ENCODE results near the gene ATR. TPM values are rescaled to one million over a fixed set of nuclear protein-coding genes. Genes with fewer than 3 reads are reported as not detected.

The ATR gene
- total RNA-seq, 1 experiment from 2014 or later = 15.6 TPM

- Histone ChIP-seq H3K4me1 (ENCODE audit: insufficient read depth, low read length) (peaks cover 21% of the 10 kb centered on the region), H3K36me3 (ENCODE audit: low read depth, low read length) (no peaks in the 10 kb centered on the region; the same call in 1 of the 2 replicates), H3K9me2 (replicated peaks; ENCODE audit: low read length) (no peaks in the 10 kb centered on the region), H3K27ac (ENCODE audit: low read length) (peak overlapping the region; percentile 79), H3K4me2 (ENCODE audit: low read length) (peak overlapping the region; percentile 66), H3K79me2 (ENCODE audit: low read length) (no peaks in the 10 kb centered on the region), H3K4me3 (ENCODE audit: low read length) (no peak overlapping the region), H3K9me3 (ENCODE audit: low read length) (no peaks in the 10 kb centered on the region), H3K9ac (ENCODE audit: low read length) (peak overlapping the region; percentile 6), H2AFZ (ENCODE audit: low read length) (no peak overlapping the region), H3K27me3 (ENCODE audit: low read length) (no peaks in the 10 kb centered on the region), H3F3A (ENCODE audit: low read length, unreplicated experiment) (no peaks in the 10 kb centered on the region), H4K20me1 (ENCODE audit: low read length) (no peaks in the 10 kb centered on the region)
- CTCF ChIA-PET = no interaction called here
- no TSS peak for BruUV-seq (replicated peaks)
- POLR2A ChIA-PET (ENCODE audit: unreplicated experiment) = no interaction called here
- TF ChIP-seq CTCF (conservative IDR thresholded peaks at IDR 0.05; ENCODE audit: low read depth, low read length) (no peak), EZH2phosphoT487 (IDR thresholded peaks at IDR 0.05; ENCODE audit: borderline replicate concordance, low read length) (no peak)
- DNase-seq (peak; percentile 17), ATAC-seq (no peak)
- intact Hi-C loops (cut with micrococcal nuclease) = loop anchor here (2.0 kb wide), 1 partner anchor 53 kb away; no protein-coding TSS in a partner anchor
Observed at GRCh38 chr3:142500211-142500610, 78.3 kb downstream of the ATR start.

GRCh38 chr3:142498397-142499180, 79.9 kb downstream of the ATR start:
- H3K36me3 ChIP-seq (ENCODE audit: low read depth, low read length) = no peaks in the 10 kb centered on the region; the same call in 1 of the 2 replicates
- H3K27ac ChIP-seq (ENCODE audit: low read length) = no peak overlapping the region
- TF ChIP-seq EZH2phosphoT487 (IDR thresholded peaks at IDR 0.05; ENCODE audit: borderline replicate concordance, low read length) (no peak), EZH2 (IDR thresholded peaks at IDR 0.05; ENCODE audit: low read length, unreplicated experiment) (no peak), CTCF (conservative IDR thresholded peaks at IDR 0.05; ENCODE audit: low read depth, low read length) (no peak)
- no peaks in the 10 kb centered on the region for H3K9me2 ChIP-seq (replicated peaks; ENCODE audit: low read length)
- no peak overlapping the region for H3K9ac ChIP-seq (ENCODE audit: low read length)
- H3K9me3 ChIP-seq (ENCODE audit: low read length) = no peaks in the 10 kb centered on the region
- no peaks in the 10 kb centered on the region for H3K27me3 ChIP-seq (ENCODE audit: low read length)
- H3K4me1 ChIP-seq (ENCODE audit: insufficient read depth, low read length) = peaks cover 27% of the 10 kb centered on the region
- DNase-seq (no peak), ATAC-seq (no peak)
- H3F3A ChIP-seq (ENCODE audit: low read length, unreplicated experiment) = no peaks in the 10 kb centered on the region
- no peak overlapping the region for H2AFZ ChIP-seq (ENCODE audit: low read length)
- H3K4me2 ChIP-seq (ENCODE audit: low read length) = no peak overlapping the region
- intact Hi-C loops (cut with micrococcal nuclease) = no loop called here
- H3K4me3 ChIP-seq (ENCODE audit: low read length) = no peak overlapping the region
- ChIA-PET POLR2A (ENCODE audit: unreplicated experiment) (interaction anchor here (0.5 to 0.6 kb wide), 2 partner anchors 41 to 59 kb away, joined by 3 to 4 read pairs; no protein-coding TSS in a partner anchor), CTCF (no interaction called here)
- H3K79me2 ChIP-seq (ENCODE audit: low read length) = no peaks in the 10 kb centered on the region
- no TSS peak for BruUV-seq (replicated peaks)
- H4K20me1 ChIP-seq (ENCODE audit: low read length) = no peaks in the 10 kb centered on the region

- Histone ChIP-seq H4K20me1 (ENCODE audit: low read length) (no peaks in the 10 kb centered on the region), H3K9me2 (replicated peaks; ENCODE audit: low read length) (no peaks in the 10 kb centered on the region), H3K36me3 (ENCODE audit: low read depth, low read length) (peaks cover 7% of the 10 kb centered on the region; the same call in 1 of the 2 replicates), H2AFZ (ENCODE audit: low read length) (no peak overlapping the region), H3K79me2 (ENCODE audit: low read length) (no peaks in the 10 kb centered on the region), H3K4me1 (ENCODE audit: insufficient read depth, low read length) (peaks cover 27% of the 10 kb centered on the region), H3K9me3 (ENCODE audit: low read length) (no peaks in the 10 kb centered on the region), H3K27ac (ENCODE audit: low read length) (no peak overlapping the region), H3K27me3 (ENCODE audit: low read length) (no peaks in the 10 kb centered on the region), H3F3A (ENCODE audit: low read length, unreplicated experiment) (no peaks in the 10 kb centered on the region), H3K9ac (ENCODE audit: low read length) (no peak overlapping the region), H3K4me2 (ENCODE audit: low read length) (no peak overlapping the region), H3K4me3 (ENCODE audit: low read length) (no peak overlapping the region)
- no TSS peak for BruUV-seq (replicated peaks)
- DNase-seq = no peak
- no peak for ATAC-seq
- intact Hi-C loops (cut with micrococcal nuclease) = no loop called here
- ChIA-PET POLR2A (ENCODE audit: unreplicated experiment) (interaction anchor here (0.5 kb wide), 1 partner anchor 59 kb away, joined by 3 read pairs; no protein-coding TSS in a partner anchor), CTCF (no interaction called here)
- TF ChIP-seq EZH2 (IDR thresholded peaks at IDR 0.05; ENCODE audit: low read length, unreplicated experiment) = no peak
Observed at GRCh38 chr3:142497729-142498128, 80.8 kb downstream of the ATR start.
